GM21447 (cell line): ENCODE data around the gene FTO.

ENCODE experiments used
- ATAC-seq: cut with Tn5 transposase; IDR thresholded peaks from one replicate; pipeline ENCODE4 v1.9.1; 2021; ENCODE audit not compliant: unreplicated experiment

FTO gene

DNA sequence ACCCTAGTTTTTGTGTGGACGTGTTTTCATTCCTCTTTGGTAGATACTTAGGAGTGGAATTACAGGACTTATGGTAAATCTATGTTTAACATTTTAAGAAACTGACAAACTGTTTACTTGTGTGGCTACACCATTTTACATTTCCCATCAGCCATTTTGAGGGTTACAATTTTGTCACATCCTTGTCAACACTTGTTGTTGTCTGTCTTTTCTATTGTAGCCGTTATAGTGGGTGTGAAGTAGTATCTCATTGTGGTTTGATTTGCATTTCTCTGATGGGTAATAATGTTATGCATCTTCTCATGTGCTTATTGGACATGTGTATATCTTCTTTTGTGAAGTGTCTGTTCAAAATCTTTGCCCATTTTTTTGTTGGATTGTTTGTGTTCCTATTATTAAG lies 4.5 kb downstream of the FTO start:
- ATAC-seq = no peak

- no peak for ATAC-seq
These were observed 7.4 kb downstream of the FTO start for GRCh38 chr16:53711390-53711789.

DNA sequence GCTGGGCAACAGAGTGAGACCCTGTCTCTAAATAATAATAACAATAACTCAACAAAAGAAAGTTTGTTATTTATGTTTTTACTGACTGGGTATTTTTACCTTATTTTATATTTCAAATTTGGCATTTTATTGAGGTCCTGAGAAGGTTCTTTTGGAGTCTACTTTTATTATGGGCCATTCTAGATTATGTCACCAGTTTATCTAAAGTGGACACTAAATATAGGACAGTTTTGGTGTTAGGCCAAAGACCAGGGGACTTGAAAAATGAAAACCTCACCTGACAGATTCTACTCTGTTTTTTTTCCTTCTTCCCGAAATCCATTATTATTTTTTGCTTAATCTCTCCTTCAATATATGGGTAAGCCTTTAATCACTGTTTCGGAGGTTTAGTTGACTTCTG lies 8.1 kb downstream of the FTO start:
- no peak for ATAC-seq

- ATAC-seq = no peak
These were observed 9.6 kb downstream of the FTO start for GRCh38 chr16:53713403-53714204.

DNA sequence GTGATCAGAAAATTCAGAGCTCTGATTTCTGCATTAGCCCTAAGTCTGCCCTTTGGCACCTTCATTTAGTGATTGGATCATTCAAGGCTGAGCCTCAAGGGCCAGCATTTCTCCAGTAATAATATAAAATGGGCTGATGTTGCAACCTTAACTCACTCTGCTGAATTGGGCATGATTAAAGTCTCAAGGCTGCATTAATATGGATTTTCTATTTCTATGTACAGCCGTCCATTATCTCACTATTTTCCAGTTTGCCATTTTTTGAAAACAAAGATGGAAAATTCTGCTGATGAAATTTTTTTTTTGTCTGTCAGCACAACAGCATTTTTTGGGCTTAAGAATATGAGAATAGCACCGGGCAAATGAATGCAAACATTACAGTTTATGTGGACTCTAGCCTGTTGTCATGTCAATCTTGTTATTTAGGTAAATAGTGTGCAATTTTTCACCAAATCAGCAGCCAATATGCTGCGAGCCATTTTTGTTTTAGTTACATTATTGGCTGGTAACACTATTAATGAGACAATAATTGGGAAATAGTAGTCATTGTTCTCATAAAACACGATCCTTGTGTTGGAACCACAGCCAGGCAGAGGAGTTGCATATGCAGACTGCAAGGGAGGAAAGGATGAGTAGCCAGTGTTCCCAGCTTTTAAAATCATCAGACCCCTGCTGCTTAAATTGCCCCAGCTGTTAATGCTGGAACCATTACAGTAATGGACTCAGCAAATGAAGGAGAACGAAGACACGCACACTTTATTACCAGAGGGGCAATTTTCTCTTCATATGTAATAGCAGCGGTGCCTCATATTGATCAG lies 10.5 kb downstream of the FTO start:
- ATAC-seq = no peak

DNA sequence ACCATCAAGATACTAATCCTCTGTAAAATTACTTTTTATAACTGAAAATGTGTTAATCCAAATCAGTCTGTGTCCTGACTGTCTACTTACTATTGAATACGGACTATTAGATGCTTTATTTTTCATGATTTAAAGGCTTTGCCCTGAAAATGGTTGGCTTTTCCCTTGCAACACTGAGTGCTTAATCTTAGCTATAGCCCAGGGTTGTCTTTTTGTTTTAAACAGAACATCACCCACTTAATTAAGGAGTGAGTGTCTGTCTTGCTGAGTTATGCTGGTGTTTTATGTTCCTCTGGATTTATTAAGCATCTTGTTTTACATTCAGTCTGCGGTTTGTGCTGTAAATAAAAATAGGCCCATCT lies 11.0 kb downstream of the FTO start:
- no peak for ATAC-seq

- no peak for ATAC-seq
These were observed 13.6 kb downstream of the FTO start for GRCh38 chr16:53717577-53717976.

DNA sequence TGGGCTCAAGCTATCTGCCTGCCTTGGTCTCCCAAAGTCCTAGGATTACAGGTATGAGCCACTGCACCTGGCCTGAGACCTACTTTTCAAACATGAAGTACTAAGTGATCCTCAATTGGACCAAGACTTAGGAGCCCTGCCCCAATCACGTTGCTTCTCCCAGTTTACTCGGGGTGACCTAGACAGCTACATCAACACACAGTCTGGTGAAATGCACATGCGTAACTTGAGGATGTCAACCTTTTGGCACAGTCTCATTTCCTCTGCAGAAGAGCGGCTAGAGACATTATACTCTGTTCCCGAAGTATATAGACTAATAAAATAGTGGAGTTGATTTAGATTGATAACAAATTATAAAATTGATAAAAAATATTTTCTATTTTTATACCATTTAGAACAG lies 17.1 kb downstream of the FTO start:
- ATAC-seq = no peak

- ATAC-seq = no peak
These were observed 22.7 kb downstream of the FTO start for GRCh38 chr16:53726625-53727024.

DNA sequence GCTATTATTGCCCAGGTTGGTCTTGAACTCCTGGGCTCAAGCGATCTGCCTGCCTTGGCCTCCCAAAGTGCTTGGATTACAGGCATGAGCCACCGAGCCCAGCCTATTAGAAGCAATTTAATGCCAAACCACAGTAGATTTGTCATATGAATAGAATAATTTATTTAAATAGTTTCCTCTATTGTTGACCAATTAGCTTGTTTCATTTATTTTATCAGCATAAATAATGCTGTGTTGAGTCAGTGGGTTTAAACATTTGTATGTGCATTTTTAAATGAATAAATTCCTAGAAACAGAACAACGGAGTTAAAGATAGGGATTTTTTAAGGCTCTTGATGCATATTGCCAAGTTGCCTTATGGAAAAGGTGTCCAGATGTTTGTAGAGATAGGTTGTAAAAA lies 26.7 kb downstream of the FTO start:
- ATAC-seq = no peak

DNA sequence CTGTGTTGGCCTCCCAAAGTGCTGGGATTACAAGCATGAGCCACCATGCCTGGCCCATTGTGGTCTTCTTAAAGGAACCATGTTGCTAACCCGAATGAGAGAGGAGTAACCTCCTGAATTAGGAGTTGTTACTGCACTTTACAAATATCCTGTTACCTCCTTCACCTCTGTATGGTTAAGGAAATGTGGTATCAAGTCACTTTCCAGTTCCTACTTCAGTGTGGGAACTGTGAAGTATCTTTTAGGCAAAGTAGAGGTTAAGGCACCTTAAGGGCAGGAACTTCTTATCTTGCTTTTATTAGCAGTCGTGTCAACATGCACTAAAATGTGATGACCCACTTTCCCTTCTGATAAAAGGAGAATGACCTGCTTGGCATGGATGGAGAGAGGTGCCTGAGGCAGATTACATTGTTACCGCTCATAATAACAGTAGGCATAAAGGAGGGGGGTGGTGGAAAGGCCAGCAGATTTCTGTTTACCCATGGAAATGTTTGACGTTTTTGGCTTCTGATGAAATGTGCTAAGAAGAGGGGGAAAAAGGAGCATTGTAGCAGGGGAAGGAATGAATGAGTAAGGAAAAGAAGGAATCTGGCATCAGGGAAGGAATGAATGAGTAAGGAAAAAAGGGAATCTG lies 28.5 kb downstream of the FTO start:
- no peak for ATAC-seq

GRCh38 chr16:53734908-53735307 lies 31.0 kb downstream of the FTO start:
- no peak for ATAC-seq

GRCh38 chr16:53736297-53736696 lies 32.3 kb downstream of the FTO start:
- ATAC-seq = no peak

GRCh38 chr16:53737552-53737951 lies 33.6 kb downstream of the FTO start:
- ATAC-seq = no peak

DNA sequence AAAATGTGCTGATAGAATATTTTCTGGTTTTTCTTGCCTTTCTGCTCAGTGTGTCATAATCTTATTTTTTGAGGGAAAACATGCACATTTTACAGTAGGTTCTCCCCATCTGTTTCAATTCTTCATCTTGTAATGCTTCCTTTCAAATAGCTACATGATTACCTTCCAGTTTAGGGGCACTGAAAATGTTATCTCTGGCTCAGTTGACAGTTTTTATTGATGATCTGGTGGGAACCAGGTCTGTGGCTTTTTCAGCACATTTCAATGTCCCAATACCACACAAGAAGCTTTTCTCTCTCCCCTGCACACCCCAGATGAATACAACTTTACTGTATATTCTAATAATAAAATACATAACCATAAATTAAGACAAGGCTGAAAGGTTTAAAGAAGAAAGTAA lies 36.5 kb downstream of the FTO start:
- no peak for ATAC-seq

GRCh38 chr16:53740933-53741531 lies 37.1 kb downstream of the FTO start:
- no peak for ATAC-seq

- no peak for ATAC-seq
These were observed 37.6 kb downstream of the FTO start for GRCh38 chr16:53741546-53741945.

DNA sequence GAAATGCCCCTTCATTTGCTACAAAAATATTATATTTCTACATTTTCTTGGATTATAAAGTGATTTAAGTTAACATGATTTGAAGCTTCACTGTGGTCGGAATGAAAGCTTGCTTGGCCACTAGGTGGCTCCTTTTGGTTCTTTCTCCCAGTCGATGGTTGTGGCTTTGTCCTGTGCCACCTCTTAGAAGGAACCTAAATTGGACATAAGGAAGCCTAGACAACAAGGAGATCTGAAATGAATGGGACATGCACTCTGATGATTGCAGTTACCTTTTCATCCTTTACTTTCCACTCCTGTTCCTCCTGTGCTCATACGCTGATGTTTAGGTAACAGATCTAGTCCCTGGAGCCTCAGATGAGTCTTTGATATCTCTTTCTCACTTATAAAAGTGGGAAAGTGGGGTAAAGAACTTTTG lies 39.2 kb downstream of the FTO start:
- no peak for ATAC-seq

DNA sequence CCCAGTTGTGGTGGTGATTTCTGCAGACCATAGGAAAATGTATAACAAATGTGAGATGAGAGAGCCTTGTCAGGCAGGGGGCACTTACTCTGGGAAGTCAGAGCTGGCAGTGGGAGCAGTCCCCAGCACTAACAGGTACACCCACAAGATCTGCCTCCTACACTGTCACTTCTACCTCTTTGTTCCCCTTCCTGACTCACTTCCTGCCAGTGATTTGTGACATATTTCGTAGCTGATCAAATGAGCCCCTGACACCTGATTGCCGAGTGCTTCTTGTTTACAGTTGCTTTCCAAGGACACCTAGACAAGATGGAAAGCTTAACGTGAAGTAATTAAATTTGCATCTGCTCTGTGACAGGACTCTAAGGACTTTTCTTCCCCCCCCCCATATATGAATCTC lies 40.5 kb downstream of the FTO start:
- ATAC-seq = no peak

DNA sequence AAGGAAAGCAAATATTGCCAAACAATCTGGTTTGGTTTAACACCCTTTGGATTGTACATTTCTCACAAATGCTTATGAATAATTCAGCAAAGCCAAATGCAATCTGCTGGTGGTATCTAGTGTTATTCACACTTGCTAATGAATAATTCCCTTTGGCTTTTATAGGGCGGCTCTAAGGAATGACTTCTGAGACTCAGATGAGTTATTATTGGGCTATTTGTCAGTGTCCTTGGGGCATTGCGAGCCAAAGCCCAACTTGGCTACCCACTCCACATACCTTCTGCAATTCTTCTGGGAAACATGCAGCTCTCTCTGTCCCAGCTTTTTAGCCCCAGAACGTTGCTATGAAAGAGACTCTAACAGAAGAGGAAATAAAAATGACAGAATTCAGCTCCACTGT lies 41.1 kb downstream of the FTO start:
- ATAC-seq = no peak

GRCh38 chr16:53745753-53746266 lies 41.9 kb downstream of the FTO start:
- no peak for ATAC-seq
